Fibroblast of lung (primary cell): ENCODE data around the gene ZBTB42. TPM values are rescaled to one million over a fixed set of nuclear protein-coding genes. Genes with fewer than 3 reads are reported as not detected.

Experiments used
- DNase-seq, 2 donors: peaks; one replicate each; pipeline versions ENCODE4 v3.0.0 to v3.0.0-alpha.2; 2010; ENCODE audit warnings: low read depth in 2 of 2
- H2AFZ ChIP-seq: 2 replicates; pipeline ENCODE4 v1.5.1; 2012; ENCODE audit warnings: low read length, control low read depth, inconsistent platforms
- H3K27ac ChIP-seq: 2 replicates; pipeline ENCODE4 v1.5.1; 2011; ENCODE audit warnings: low read length, control low read depth; ENCODE audit not compliant: insufficient read depth
- H3K27me3 ChIP-seq: 2 replicates; pipeline ENCODE4 v1.5.1; 2011; ENCODE audit warnings: mild to moderate bottlenecking, low read length; ENCODE audit not compliant: control insufficient read depth, insufficient read depth
- H3K36me3 ChIP-seq: 2 replicates; pipeline ENCODE4 v1.5.1; 2011; ENCODE audit warnings: low read length; ENCODE audit not compliant: control insufficient read depth, insufficient read depth
- H3K4me1 ChIP-seq: 2 replicates; pipeline ENCODE4 v1.5.1; 2011; ENCODE audit warnings: low read length; ENCODE audit not compliant: control insufficient read depth, insufficient read depth; ENCODE audit errors: extremely low read depth
- H3K4me2 ChIP-seq: 2 replicates; pipeline ENCODE4 v1.5.1; 2011; ENCODE audit warnings: low read length, control low read depth; ENCODE audit not compliant: insufficient read depth; ENCODE audit errors: extremely low read depth
- H3K4me3 ChIP-seq, 4 experiments: fragments of 200-600 bp in 1 of 4; sonication (generic) in 1 of 4; replicated peaks in 1 of 4; 2 replicates each; pipeline ENCODE4 v1.5.1; 2011 to 2016; ENCODE audit warnings: low read length in 4 of 4, low read depth in 3 of 4, mild to moderate bottlenecking in 3 of 4, control low read depth in 2 of 4, inconsistent platforms in 1 of 4, mixed read lengths in 1 of 4; ENCODE audit not compliant: insufficient read depth in 1 of 4; ENCODE audit errors: control extremely low read depth in 1 of 4
- H3K79me2 ChIP-seq: 2 replicates; pipeline ENCODE4 v1.5.1; 2012; ENCODE audit warnings: mild to moderate bottlenecking, low read length, inconsistent platforms; ENCODE audit not compliant: control insufficient read depth, insufficient read depth
- H3K9ac ChIP-seq: 2 replicates; pipeline ENCODE4 v1.5.1; 2011; ENCODE audit warnings: mild to moderate bottlenecking, low read length, control low read depth; ENCODE audit not compliant: insufficient read depth
- H3K9me3 ChIP-seq: 2 replicates; pipeline ENCODE4 v1.5.1; 2012; ENCODE audit warnings: low read depth, low read length; ENCODE audit not compliant: control insufficient read depth, insufficient read depth
- H4K20me1 ChIP-seq: 2 replicates; pipeline ENCODE4 v1.5.1; 2011; ENCODE audit warnings: low read length; ENCODE audit not compliant: control insufficient read depth, insufficient read depth; ENCODE audit errors: extremely low read depth
- EZH2 ChIP-seq: IDR thresholded peaks from 2 replicates; pipeline ENCODE4 v1.5.1; 2012; ENCODE audit warnings: low read length, control low read depth, mild to moderate bottlenecking; ENCODE audit errors: missing control alignments
- polyA plus RNA-seq, 2 donors: library from polyadenylated mRNA; depleted of rRNA in 1 of 2; stranded (reverse) in 1 of 2; unstranded in 1 of 2; fragments of >200 nt; gene quantifications; 2 replicates each; pipeline ENCODE4 v1.2.1, GENCODE V29; 2011 to 2012; ENCODE audit warnings: missing spikeins in 1 of 2
- total RNA-seq: library from RNA; depleted of rRNA; stranded (reverse); fragments of >200 nt; gene quantifications from 2 replicates; pipeline ENCODE4 v1.2.1, GENCODE V29; 2014
- TF ChIP-seq, protein P1 (sequence below), 2 donors: IDR thresholded peaks in 1 of 2; conservative IDR thresholded peaks in 1 of 2; 1 replicate in 1 of 2; 2 replicates in 1 of 2; pipeline ENCODE4 v1.5.1; 2011 to 2012; ENCODE audit warnings: low read length in 2 of 2, control low read depth in 1 of 2, inconsistent platforms in 1 of 2, low read depth in 1 of 2, mild to moderate bottlenecking in 1 of 2

The ZBTB42 gene
- total and polyA plus RNA-seq, 2 donors (not counting 1 experiment from before 2014, with no cell fraction given), result 1.1 to 2.3 TPM

DNA sequence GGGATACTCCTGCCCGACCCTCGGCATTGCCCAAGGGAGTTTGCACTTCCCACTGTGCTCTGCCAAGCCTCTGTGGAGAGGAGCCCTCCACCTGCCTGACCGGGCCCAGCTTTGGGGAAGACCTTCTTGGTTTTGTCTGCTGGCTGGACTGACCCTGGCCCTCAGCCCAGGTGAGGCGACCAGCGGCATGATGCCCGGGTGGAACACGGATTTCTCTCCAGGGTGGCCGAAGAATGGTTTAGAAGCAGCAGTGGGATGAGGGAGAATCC is 15.6 kb downstream of the ZBTB42 start:
- Histone ChIP-seq H4K20me1 (no peaks in the 10 kb centered on the region), H3K9ac (peak overlapping the region; percentile 91), H2AFZ (peak overlapping the region; percentile 98), H3K27me3 (no peaks in the 10 kb centered on the region), H3K4me2 (peak overlapping the region; percentile 99), H3K36me3 (no peaks in the 10 kb centered on the region), H3K9me3 (no peaks in the 10 kb centered on the region), H3K79me2 (peaks cover 5% of the 10 kb centered on the region), H3K4me3 (peak overlapping the region; percentile 73 to 90 (median 79)), H3K4me1 (peaks cover 4% of the 10 kb centered on the region), H3K27ac (peak overlapping the region; percentile 90)
- no peak for TF ChIP-seq EZH2
- TF ChIP-seq, protein P1, sequence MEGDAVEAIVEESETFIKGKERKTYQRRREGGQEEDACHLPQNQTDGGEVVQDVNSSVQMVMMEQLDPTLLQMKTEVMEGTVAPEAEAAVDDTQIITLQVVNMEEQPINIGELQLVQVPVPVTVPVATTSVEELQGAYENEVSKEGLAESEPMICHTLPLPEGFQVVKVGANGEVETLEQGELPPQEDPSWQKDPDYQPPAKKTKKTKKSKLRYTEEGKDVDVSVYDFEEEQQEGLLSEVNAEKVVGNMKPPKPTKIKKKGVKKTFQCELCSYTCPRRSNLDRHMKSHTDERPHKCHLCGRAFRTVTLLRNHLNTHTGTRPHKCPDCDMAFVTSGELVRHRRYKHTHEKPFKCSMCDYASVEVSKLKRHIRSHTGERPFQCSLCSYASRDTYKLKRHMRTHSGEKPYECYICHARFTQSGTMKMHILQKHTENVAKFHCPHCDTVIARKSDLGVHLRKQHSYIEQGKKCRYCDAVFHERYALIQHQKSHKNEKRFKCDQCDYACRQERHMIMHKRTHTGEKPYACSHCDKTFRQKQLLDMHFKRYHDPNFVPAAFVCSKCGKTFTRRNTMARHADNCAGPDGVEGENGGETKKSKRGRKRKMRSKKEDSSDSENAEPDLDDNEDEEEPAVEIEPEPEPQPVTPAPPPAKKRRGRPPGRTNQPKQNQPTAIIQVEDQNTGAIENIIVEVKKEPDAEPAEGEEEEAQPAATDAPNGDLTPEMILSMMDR (conservative IDR thresholded peaks at IDR 0.05 in 1 of 2, IDR thresholded peaks at IDR 0.05 in 1 of 2; ENCODE audit: low read depth in 1 of 2, low read length in 2 of 2), result no peak
- no peak for DNase-seq

DNA sequence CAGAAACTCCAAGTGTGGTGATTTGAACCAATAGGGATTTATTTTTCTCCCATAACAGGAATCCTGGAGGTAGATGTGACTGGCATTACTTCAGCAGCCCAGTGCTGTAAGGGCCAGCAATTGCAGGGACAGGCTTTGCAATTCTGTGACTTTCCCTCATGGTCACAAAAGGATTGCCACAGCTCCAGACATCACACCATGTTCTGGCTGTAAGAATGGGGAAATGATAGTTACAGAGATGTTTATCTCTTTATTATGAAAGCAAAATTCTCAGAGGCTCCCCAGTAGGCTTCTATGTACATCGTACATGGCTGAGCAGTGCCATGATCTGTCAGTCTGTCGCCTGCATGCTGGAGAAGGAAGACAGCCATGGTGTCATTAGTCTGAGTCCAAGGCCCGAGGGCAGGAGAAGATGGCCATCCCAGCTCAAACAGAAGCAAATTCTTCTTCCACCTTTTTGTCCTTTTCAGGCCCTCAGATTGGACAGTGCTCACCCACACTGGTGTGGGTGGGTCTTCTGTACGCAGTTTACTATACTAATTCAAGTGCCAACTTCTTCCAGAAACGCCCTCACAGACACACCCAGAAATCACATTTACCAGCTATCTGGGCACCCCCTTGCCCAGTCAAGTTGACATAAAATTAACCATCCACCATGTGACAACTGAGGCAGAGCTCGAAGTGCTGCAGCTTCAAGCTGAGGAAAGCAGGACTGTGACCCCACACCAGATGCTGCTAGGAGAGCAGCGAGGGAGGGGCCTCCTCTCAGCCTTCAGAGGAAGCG is 17.2 kb downstream of the ZBTB42 start:
- Histone ChIP-seq H3K36me3 (no peaks in the 10 kb centered on the region), H3K4me1 (peaks cover 4% of the 10 kb centered on the region), H3K27me3 (no peaks in the 10 kb centered on the region), H3K9me3 (no peaks in the 10 kb centered on the region), H3K79me2 (peaks cover 5% of the 10 kb centered on the region), H2AFZ (no peak overlapping the region), H3K4me2 (no peak overlapping the region), H3K27ac (no peak overlapping the region), H3K9ac (no peak overlapping the region), H3K4me3 (no peak overlapping the region), H4K20me1 (no peaks in the 10 kb centered on the region)
- DNase-seq, result no peak
- TF ChIP-seq EZH2, result no peak
- TF ChIP-seq, protein P1 (conservative IDR thresholded peaks at IDR 0.05 in 1 of 2, IDR thresholded peaks at IDR 0.05 in 1 of 2; ENCODE audit: low read depth in 1 of 2, low read length in 2 of 2), result no peak

DNA sequence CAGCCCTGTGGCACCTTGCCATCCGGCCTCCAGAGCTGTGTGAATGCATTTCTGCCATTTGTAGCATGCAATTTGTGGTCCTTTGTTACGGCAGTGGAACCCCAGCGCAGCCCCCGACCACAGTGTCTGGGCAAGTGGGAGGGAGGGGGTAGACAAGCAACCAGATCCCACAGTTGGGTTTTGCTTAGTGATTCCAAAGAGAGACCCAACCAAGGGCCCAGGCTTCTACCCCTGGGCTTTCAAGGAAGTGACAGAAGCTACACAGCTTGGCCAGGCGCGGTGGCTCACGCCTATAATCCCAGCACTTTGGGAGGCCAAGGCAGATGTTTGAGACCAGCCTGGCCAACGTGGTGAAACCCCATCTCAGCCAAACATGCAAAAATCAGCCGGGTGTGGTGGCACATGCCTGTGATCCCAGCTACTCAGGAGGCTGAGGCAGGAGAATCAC is 17.8 kb downstream of the ZBTB42 start:
- no peaks in the 10 kb centered on the region for H4K20me1 ChIP-seq
- no peak overlapping the region for H3K4me3 ChIP-seq
- H2AFZ ChIP-seq, result no peak overlapping the region
- H3K27me3 ChIP-seq, result no peaks in the 10 kb centered on the region
- H3K27ac ChIP-seq, result no peak overlapping the region
- no peak overlapping the region for H3K4me2 ChIP-seq
- TF ChIP-seq EZH2, result no peak
- TF ChIP-seq, protein P1 (conservative IDR thresholded peaks at IDR 0.05 in 1 of 2, IDR thresholded peaks at IDR 0.05 in 1 of 2; ENCODE audit: low read depth in 1 of 2, low read length in 2 of 2), result no peak
- peaks cover 5% of the 10 kb centered on the region for H3K79me2 ChIP-seq
- DNase-seq, result no peak
- peaks cover 4% of the 10 kb centered on the region for H3K4me1 ChIP-seq
- H3K36me3 ChIP-seq, result no peaks in the 10 kb centered on the region
- H3K9me3 ChIP-seq, result no peaks in the 10 kb centered on the region
- H3K9ac ChIP-seq, result no peak overlapping the region
